C4-2B (cell line): ENCODE results near the gene SPOCK1.
A peak's percentile ranks its signal among the peaks of the same experiment; 100 is the strongest.

ENCODE experiments used
- ZFX ChIP-seq: fragments of 450-650 bp; IDR thresholded peaks from 2 replicates; pipeline ENCODE4 v1.6.1; 2017
- TF ChIP-seq, protein P1 (sequence below): fragments of 450-650 bp; conservative IDR thresholded peaks from 2 replicates; pipeline ENCODE4 v1.5.1; 2017; ENCODE audit warnings: mild to moderate bottlenecking

DNA sequence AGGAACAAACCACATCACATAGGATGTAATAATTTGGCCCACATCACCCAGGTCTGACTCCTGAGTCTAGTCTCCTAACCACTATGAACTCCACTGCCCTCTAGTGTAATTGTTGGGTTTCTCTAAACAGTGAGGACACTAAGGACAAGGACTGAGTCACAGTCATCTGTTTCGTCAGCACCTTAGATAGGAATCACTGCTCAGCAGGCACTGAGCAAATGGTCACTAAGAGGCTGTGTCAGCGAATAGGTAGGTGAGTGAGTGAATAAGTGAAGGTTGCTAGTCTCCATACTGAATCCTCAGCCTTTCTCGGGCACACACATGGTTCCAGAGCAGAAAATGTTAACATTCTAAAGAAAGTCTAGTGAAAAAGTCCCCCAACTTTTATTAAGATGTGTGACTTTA lies 278.6 kb downstream of the SPOCK1 start:
- TF ChIP-seq, protein P1, sequence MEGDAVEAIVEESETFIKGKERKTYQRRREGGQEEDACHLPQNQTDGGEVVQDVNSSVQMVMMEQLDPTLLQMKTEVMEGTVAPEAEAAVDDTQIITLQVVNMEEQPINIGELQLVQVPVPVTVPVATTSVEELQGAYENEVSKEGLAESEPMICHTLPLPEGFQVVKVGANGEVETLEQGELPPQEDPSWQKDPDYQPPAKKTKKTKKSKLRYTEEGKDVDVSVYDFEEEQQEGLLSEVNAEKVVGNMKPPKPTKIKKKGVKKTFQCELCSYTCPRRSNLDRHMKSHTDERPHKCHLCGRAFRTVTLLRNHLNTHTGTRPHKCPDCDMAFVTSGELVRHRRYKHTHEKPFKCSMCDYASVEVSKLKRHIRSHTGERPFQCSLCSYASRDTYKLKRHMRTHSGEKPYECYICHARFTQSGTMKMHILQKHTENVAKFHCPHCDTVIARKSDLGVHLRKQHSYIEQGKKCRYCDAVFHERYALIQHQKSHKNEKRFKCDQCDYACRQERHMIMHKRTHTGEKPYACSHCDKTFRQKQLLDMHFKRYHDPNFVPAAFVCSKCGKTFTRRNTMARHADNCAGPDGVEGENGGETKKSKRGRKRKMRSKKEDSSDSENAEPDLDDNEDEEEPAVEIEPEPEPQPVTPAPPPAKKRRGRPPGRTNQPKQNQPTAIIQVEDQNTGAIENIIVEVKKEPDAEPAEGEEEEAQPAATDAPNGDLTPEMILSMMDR = peak; percentile 84
- no peak for TF ChIP-seq ZFX
